ENCODE data around the gene ZP2. TPM values are rescaled to one million over a fixed set of nuclear protein-coding genes. Genes with fewer than 3 reads are reported as not detected.
"Not testable (repeated sequence)": the region's sequence is repeated elsewhere in the genome, so short reads cannot be mapped to it uniquely, and the experiment has no call there.

Gene ZP2
- total RNA-seq, 4 donors from 2014 or later = 0.63 TPM; not detected in 3

GRCh38 chr16:21158208-21159110, 52.9 kb downstream of the ZP2 start, which contains the start of gene LDAF1:
Gene LDAF1, plus strand, starts transcription at chr16:21158674. Its CDS starts 2,509 bp downstream, at chr16:21161183.
- Histone ChIP-seq H3K4me1 (peaks cover 32 to 42% of the 10 kb centered on the region in 2 donors), H3K27ac (peak within 1 kb of the TSS; percentile 79 to 90 (median 81))
- WGBS, 2 donors = 1% methylated on average over 23 to 32 of the region's 59 CpGs

GRCh38 chr16:21157632-21158031, 53.7 kb downstream of the ZP2 start:
- intact Hi-C loops (cut with DNase I) = loop anchor here (5.0 to 10.0 kb wide), 2 partner anchors 145 to 367 kb away; no protein-coding TSS in a partner anchor
- no peak for DNase-seq
- Histone ChIP-seq H3K36me3 (peaks cover 0 to 10% of the 10 kb centered on the region in 2 donors), H3K9me3 (no peaks in the 10 kb centered on the region), H3K4me3 (replicated peaks in 1 of 3) (no peak overlapping the region), H3K4me1 (peaks cover 26 to 33% of the 10 kb centered on the region in 2 donors), H3K27ac (peak overlapping the region in 2 of 3 donors; percentile 79 to 90), H3K27me3 (no peaks in the 10 kb centered on the region)
- no peak for TF ChIP-seq POLR2A (IDR thresholded peaks at IDR 0.05)
- TF ChIP-seq CTCF (IDR thresholded peaks at IDR 0.05) = no peak
- 84 to 85% methylated on average over 5 of the region's 5 CpGs for WGBS, 2 donors

More at GRCh38 chr16:21158208-21159110, 52.9 kb downstream of the ZP2 start, which contains the start of gene LDAF1:
- Histone ChIP-seq H3K9me3 (no peaks in the 10 kb centered on the region), H3K27me3 (no peaks in the 10 kb centered on the region), H3K4me3 (replicated peaks in 1 of 3) (peak within 1 kb of the TSS; percentile 63 to 88 (median 84)), H3K36me3 (peaks cover 0 to 10% of the 10 kb centered on the region in 2 donors)
- intact Hi-C loops (cut with DNase I) = loop anchor here (5.0 to 10.0 kb wide), 2 partner anchors 144 to 366 kb away; no protein-coding TSS in a partner anchor
- peak; percentile 87 to 90 for DNase-seq
- TF ChIP-seq CTCF (IDR thresholded peaks at IDR 0.05) (no peak), POLR2A (IDR thresholded peaks at IDR 0.05) (peak in 1 of 2 donors; percentile 82)

- DNase-seq = peak; percentile 17 to 33
- H3K27ac ChIP-seq = no peak overlapping the region
- no peak overlapping the region for H3K4me3 ChIP-seq (replicated peaks in 1 of 3)
- H3K4me1 ChIP-seq = peaks cover 22 to 28% of the 10 kb centered on the region in 2 donors
- TF ChIP-seq POLR2A (IDR thresholded peaks at IDR 0.05) = no peak
- TF ChIP-seq CTCF (IDR thresholded peaks at IDR 0.05) = peak in 5 of 6 experiments; percentile 32 to 71 (median 61)
- intact Hi-C loops (cut with DNase I) = loop anchor here (5.0 to 10.0 kb wide), 2 partner anchors 145 to 368 kb away; no protein-coding TSS in a partner anchor
- no peaks in the 10 kb centered on the region for H3K9me3 ChIP-seq
- H3K27me3 ChIP-seq = no peaks in the 10 kb centered on the region
- peaks cover 0 to 10% of the 10 kb centered on the region in 2 donors for H3K36me3 ChIP-seq
- 55% methylated on average over 6 of the region's 6 CpGs for WGBS, 2 donors
Measured at GRCh38 chr16:21156767-21157467, 54.5 kb downstream of the ZP2 start.

- not testable (repeated sequence) for H3K9me3 ChIP-seq; H3K36me3 ChIP-seq; H3K27ac ChIP-seq; DNase-seq; H3K4me3 ChIP-seq (replicated peaks in 1 of 3); H3K27me3 ChIP-seq
- peaks cover 20 to 24% of the 10 kb centered on the region in 2 donors for H3K4me1 ChIP-seq
- intact Hi-C loops (cut with DNase I) = loop anchor here (5.0 to 10.0 kb wide), 2 partner anchors 146 to 369 kb away; no protein-coding TSS in a partner anchor
- 57 to 70% methylated on average over 1 of the region's 1 CpG for WGBS, 2 donors
Measured at GRCh38 chr16:21156011-21156410, 55.4 kb downstream of the ZP2 start.

GRCh38 chr16:21153124-21153729, 58.1 kb downstream of the ZP2 start:
- H3K27ac ChIP-seq = not testable (repeated sequence)

GRCh38 chr16:21152160-21153030, 59.0 kb downstream of the ZP2 start:
- DNase-seq = peak; percentile 21 to 43
- not testable (repeated sequence) for H3K36me3 ChIP-seq; H3K27ac ChIP-seq; H3K9me3 ChIP-seq; H3K4me3 ChIP-seq (replicated peaks in 1 of 3); H3K4me1 ChIP-seq; H3K27me3 ChIP-seq
- intact Hi-C loops (cut with DNase I) = loop anchor here (10.0 kb wide), 1 partner anchor 372 kb away; no protein-coding TSS in a partner anchor
- 67 to 81% methylated on average over 28 to 31 of the region's 51 CpGs for WGBS, 2 donors

More at GRCh38 chr16:21153124-21153729, 58.1 kb downstream of the ZP2 start:
- not testable (repeated sequence) for H3K4me3 ChIP-seq (replicated peaks in 1 of 3); H3K9me3 ChIP-seq; H3K27me3 ChIP-seq; H3K36me3 ChIP-seq; DNase-seq
- peaks cover 10 to 14% of the 10 kb centered on the region in 2 donors for H3K4me1 ChIP-seq
- intact Hi-C loops (cut with DNase I) = loop anchor here (10.0 kb wide), 1 partner anchor 372 kb away; no protein-coding TSS in a partner anchor
- whole genome bisulfite sequencing, 2 donors = 94% methylated on average over 10 to 11 of the region's 11 CpGs
